Measurements from ENCODE around the gene ANTXR2. TPM values are rescaled to one million over a fixed set of nuclear protein-coding genes. Genes with fewer than 3 reads are reported as not detected.

Gene ANTXR2
- total RNA-seq, 1 experiment from 2014 or later, result 72.0 TPM

DNA sequence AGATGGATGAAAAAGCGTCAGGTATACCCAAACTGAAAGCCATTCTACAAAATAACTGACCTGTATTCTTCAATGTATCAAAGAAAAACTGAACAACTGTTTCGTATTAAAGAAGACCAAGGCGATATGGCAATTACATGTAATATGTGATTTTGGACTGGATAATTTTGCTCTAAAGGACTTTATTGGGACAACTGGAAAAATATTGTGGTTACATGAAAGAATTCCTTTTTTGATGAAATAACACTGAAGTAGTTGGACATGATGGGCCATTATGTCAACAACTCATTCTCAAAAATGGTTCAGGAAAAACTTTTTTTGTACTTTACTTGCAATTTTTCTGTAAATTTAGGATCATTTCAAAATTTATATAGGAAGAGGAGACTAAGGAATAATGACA is 12.1 kb upstream of the ANTXR2 start:
- Histone ChIP-seq H3K27ac (no peak overlapping the region), H3K9me3 (replicated peaks) (no peaks in the 10 kb centered on the region), H3K27me3 (replicated peaks) (no peaks in the 10 kb centered on the region), H3K4me1 (replicated peaks) (no peaks in the 10 kb centered on the region), H3K36me3 (no peaks in the 10 kb centered on the region), H3K4me3 (no peak overlapping the region)
- DNase-seq (ENCODE audit: low read depth in 1 of 2, low spot score in 2 of 2), result no peak

DNA sequence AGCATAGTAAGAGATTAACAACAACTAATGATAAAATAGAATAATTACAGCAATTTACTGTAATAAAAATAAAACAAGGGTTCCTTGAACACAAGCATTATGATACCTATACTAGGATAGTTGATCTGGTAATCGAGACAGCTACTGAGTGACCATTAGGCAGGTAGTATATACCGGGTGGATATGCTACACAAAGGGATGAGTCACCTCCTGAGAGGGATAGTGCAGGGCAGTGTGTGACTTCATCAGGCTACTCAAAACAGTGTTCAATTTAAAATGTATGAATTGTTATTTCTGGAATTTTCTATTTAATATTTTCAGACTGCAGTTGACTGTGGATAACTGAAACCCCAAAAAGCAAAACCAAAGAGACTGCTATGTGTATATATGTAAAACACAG is 9.7 kb upstream of the ANTXR2 start:
- Histone ChIP-seq H3K4me3 (no peak overlapping the region), H3K9me3 (replicated peaks) (no peaks in the 10 kb centered on the region), H3K4me1 (replicated peaks) (no peaks in the 10 kb centered on the region), H3K27ac (no peak overlapping the region), H3K36me3 (no peaks in the 10 kb centered on the region), H3K27me3 (replicated peaks) (no peaks in the 10 kb centered on the region)
- no peak for DNase-seq (ENCODE audit: low read depth in 1 of 2, low spot score in 2 of 2)

DNA sequence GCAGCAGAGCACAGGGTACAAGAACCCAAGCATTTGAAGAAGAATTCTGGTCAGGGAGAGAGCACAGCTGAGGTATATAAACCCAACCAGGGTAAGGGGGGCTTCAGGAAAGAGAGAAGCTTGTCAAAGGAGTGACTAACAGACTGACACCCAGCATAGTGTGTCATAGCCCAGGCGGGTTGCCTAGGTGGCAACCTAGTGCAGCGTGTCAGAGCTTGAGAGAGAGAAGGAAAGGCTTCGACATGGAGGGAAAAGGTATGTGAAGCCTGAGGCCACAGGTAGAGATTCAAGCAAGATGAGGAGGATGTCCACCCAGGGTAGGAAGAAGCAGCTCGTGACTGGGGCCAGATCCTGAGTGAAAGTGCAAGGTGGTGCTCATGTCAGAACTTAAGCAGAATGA is 8.5 kb upstream of the ANTXR2 start:
- Histone ChIP-seq H3K4me3 (no peak overlapping the region), H3K27me3 (replicated peaks) (no peaks in the 10 kb centered on the region), H3K27ac (no peak overlapping the region), H3K4me1 (replicated peaks) (0 out of 2 replicates have a peak, but pooled peaks cover 2% of the 10 kb centered on the region), H3K9me3 (replicated peaks) (no peaks in the 10 kb centered on the region), H3K36me3 (no peaks in the 10 kb centered on the region)
- no peak for DNase-seq (ENCODE audit: low read depth in 1 of 2, low spot score in 2 of 2)

DNA sequence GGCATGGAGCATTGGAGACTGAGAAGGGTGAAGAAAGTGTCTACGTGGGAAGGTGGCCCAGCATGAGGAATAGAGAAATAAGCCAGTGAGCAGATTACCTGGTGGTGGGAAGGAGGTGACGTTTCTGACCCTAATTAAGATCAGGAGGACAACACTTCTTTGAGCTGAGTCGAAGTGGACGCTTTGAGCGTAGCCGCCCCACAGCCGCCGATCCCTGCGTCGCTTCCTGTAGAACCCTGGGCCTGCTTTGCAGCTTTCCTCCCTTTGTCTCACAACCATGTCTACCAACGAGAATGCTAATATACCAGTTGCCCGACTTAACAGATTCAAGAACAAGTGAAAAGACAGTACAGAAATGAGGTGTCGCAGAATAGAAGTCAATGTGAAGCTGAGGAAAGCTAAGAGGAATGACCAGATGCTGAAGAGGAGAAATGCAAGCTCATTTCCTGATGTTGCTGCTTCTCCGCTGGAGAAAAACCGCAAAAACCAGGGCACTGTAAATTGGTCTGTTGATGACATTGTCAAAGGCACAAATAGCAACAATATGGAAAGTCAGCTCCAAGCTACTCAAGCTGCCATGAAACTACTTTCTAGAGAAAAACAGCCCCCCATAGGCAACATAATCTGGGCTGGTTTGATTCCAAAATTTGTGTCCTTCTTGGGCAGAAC is 6.4 kb upstream of the ANTXR2 start:
- no peak for DNase-seq (ENCODE audit: low read depth in 1 of 2, low spot score in 2 of 2)
- peaks cover 5% of the 10 kb centered on the region for H3K4me1 ChIP-seq (replicated peaks)
- H3K27me3 ChIP-seq (replicated peaks), result no peaks in the 10 kb centered on the region
- no peak overlapping the region for H3K4me3 ChIP-seq
- H3K9me3 ChIP-seq (replicated peaks), result no peaks in the 10 kb centered on the region
- H3K36me3 ChIP-seq, result no peaks in the 10 kb centered on the region
- H3K27ac ChIP-seq, result no peak overlapping the region

DNA sequence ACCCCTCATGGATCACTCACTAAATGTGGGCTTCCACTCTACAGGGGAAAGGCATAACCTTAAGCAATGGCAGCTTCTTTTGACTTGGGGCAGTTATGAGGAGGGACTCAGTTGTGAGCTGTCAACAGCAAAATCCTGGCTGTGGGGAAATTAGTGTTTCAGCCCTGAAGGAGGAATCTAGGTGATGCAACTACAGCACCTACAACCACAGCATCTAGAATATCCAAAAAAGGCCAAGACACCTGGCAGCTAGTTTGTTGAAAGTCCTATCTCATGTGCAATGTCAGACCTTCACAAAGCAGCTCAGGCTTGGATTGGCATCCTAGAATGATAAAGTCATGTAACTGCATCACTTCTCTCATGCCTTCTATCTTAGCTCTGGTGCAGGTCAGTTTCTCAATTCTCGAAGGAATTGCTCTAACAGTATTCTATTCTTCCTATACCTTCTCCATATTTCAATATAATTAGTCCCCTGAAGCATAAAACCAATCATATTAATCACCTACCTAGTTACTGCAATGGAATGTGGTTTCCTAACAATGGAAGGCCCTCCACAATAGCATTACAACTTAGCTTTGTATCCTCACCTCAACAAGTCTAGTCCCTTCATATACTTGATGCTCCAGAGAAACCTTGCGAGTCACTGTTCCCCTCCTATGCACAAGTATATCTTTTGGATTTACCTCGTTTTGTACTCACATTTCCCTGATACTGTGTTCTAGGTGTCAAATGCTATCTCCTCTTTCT is 5.5 kb upstream of the ANTXR2 start:
- no peak for DNase-seq (ENCODE audit: low read depth in 1 of 2, low spot score in 2 of 2)
- H3K4me3 ChIP-seq, result no peak overlapping the region
- H3K27ac ChIP-seq, result no peak overlapping the region
- H3K36me3 ChIP-seq, result no peaks in the 10 kb centered on the region
- no peaks in the 10 kb centered on the region for H3K27me3 ChIP-seq (replicated peaks)
- no peaks in the 10 kb centered on the region for H3K9me3 ChIP-seq (replicated peaks)
- peaks cover 11% of the 10 kb centered on the region for H3K4me1 ChIP-seq (replicated peaks)

GRCh38 chr4:80077639-80078038 is 4.6 kb upstream of the ANTXR2 start:
- Histone ChIP-seq H3K4me1 (replicated peaks) (peaks cover 14% of the 10 kb centered on the region), H3K27ac (no peak overlapping the region), H3K4me3 (no peak overlapping the region), H3K36me3 (peaks cover 2% of the 10 kb centered on the region; the same call in 1 of the 2 replicates), H3K27me3 (replicated peaks) (no peaks in the 10 kb centered on the region), H3K9me3 (replicated peaks) (no peaks in the 10 kb centered on the region)
- no peak for DNase-seq (ENCODE audit: low read depth in 1 of 2, low spot score in 2 of 2)

GRCh38 chr4:80076681-80077080 is 3.7 kb upstream of the ANTXR2 start:
- H3K9me3 ChIP-seq (replicated peaks), result no peaks in the 10 kb centered on the region
- H3K27ac ChIP-seq, result no peak overlapping the region
- peaks cover 8% of the 10 kb centered on the region; the same call in 1 of the 2 replicates for H3K36me3 ChIP-seq
- peaks cover 14% of the 10 kb centered on the region for H3K4me1 ChIP-seq (replicated peaks)
- no peak for DNase-seq (ENCODE audit: low read depth in 1 of 2, low spot score in 2 of 2)
- no peak overlapping the region for H3K4me3 ChIP-seq
- no peaks in the 10 kb centered on the region for H3K27me3 ChIP-seq (replicated peaks)

- H3K4me1 ChIP-seq (replicated peaks), result peaks cover 17% of the 10 kb centered on the region
- H3K4me3 ChIP-seq, result no peak overlapping the region
- no peaks in the 10 kb centered on the region for H3K9me3 ChIP-seq (replicated peaks)
- H3K27ac ChIP-seq, result no peak overlapping the region
- H3K27me3 ChIP-seq (replicated peaks), result no peaks in the 10 kb centered on the region
- H3K36me3 ChIP-seq, result peaks cover 8% of the 10 kb centered on the region; the same call in 1 of the 2 replicates
- DNase-seq (ENCODE audit: low read depth in 1 of 2, low spot score in 2 of 2), result no peak
Measured at GRCh38 chr4:80075995-80076675, 3.1 kb upstream of the ANTXR2 start.

DNA sequence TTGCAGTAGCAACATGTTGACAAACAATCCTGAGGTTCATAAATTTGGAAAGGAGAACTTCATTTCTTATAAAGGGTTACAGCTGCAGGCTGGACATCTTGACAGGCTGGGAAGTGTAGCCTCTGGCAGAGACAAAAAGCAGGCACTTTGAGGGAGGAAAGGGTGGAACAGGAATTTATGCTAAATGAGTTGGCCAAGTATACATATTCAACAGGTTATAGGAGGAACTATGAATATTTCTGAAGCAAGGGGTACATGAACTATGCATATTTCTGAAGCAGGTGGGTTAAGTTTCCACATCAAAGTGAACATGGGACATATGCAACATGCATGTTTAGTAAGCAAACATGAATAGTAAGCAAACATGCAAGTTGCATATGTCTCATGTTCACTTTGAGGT is 1.6 kb upstream of the ANTXR2 start:
- H3K27me3 ChIP-seq (replicated peaks), result no peaks in the 10 kb centered on the region
- H3K36me3 ChIP-seq, result peaks cover 12% of the 10 kb centered on the region
- H3K4me3 ChIP-seq, result no peak overlapping the region
- H3K4me1 ChIP-seq (replicated peaks), result peaks cover 29% of the 10 kb centered on the region
- H3K27ac ChIP-seq, result no peak overlapping the region
- no peaks in the 10 kb centered on the region for H3K9me3 ChIP-seq (replicated peaks)
- no peak for DNase-seq (ENCODE audit: low read depth in 1 of 2, low spot score in 2 of 2)

DNA sequence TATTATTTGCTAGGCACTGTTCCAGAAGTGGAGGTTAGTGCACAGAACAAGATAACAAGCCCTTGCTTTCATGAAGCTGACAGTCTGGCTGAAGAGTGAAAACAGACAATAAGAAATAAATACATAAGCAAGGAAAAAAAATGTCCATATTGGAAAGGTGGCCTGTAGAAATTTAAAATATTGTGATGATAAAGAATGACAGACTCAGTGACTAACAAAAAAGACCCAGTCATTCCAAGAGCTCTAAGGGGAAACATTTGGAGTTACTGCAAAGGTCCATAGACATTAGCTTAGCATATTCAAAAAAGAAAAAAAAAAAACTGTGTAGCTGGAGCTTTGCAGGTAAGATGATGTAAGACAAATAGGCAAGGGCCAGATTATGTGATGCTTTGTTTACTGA is 1.0 kb upstream of the ANTXR2 start:
- H3K9me3 ChIP-seq (replicated peaks), result no peaks in the 10 kb centered on the region
- DNase-seq (ENCODE audit: low read depth in 1 of 2, low spot score in 2 of 2), result no peak
- H3K4me1 ChIP-seq (replicated peaks), result peaks cover 29% of the 10 kb centered on the region
- no peaks in the 10 kb centered on the region for H3K27me3 ChIP-seq (replicated peaks)
- peaks cover 18% of the 10 kb centered on the region for H3K36me3 ChIP-seq
- no peak overlapping the region for H3K4me3 ChIP-seq
- H3K27ac ChIP-seq, result 0 out of 2 replicates have a peak overlapping the region, but pooled peaks have one; percentile 6

DNA sequence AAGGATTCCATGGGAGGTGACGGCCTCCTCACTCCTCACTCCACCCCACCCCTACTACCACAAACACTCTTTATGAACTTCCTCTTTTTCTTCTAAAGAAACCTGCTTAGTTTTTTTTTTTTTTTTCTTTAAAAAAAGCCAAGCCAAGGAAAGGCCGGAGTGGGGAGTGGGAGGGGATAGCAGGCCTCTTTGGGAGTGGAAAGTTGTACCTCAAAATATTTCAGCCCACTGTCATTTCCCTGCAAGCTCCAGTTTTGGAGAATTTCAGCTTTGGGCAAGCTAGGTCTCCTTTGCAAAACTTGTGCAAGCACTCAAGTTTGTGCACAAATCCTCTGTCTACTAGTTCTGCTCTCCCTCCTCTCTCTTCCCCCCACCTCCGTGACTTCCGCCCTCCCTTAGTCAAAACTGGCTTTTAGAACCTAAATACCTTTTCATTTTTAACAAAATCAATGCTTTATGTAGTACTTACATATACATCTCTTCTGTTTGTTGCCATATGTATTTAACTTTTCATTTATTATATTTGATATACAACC is 512 bp upstream of the ANTXR2 start:
- H3K9me3 ChIP-seq (replicated peaks), result no peaks in the 10 kb centered on the region

GRCh38 chr4:80072228-80072743 is 743 bp downstream of the ANTXR2 start:
- H3K27ac ChIP-seq, result peak overlapping the region; percentile 78
- no peaks in the 10 kb centered on the region for H3K27me3 ChIP-seq (replicated peaks)
- no peaks in the 10 kb centered on the region for H3K9me3 ChIP-seq (replicated peaks)
- peaks cover 29% of the 10 kb centered on the region for H3K4me1 ChIP-seq (replicated peaks)
- peaks cover 36% of the 10 kb centered on the region for H3K36me3 ChIP-seq
- DNase-seq (ENCODE audit: low read depth in 1 of 2, low spot score in 2 of 2), result peak; percentile 48 to 76
- H3K4me3 ChIP-seq, result peak overlapping the region; percentile 74

More for the DNA sequence above, 512 bp upstream of the ANTXR2 start:
- H3K4me1 ChIP-seq (replicated peaks), result peaks cover 29% of the 10 kb centered on the region
- H3K27me3 ChIP-seq (replicated peaks), result no peaks in the 10 kb centered on the region
- H3K27ac ChIP-seq, result peak overlapping the region; percentile 78
- DNase-seq (ENCODE audit: low read depth in 1 of 2, low spot score in 2 of 2), result no peak
- H3K36me3 ChIP-seq, result peaks cover 24% of the 10 kb centered on the region
- H3K4me3 ChIP-seq, result peak overlapping the region; percentile 74

DNA sequence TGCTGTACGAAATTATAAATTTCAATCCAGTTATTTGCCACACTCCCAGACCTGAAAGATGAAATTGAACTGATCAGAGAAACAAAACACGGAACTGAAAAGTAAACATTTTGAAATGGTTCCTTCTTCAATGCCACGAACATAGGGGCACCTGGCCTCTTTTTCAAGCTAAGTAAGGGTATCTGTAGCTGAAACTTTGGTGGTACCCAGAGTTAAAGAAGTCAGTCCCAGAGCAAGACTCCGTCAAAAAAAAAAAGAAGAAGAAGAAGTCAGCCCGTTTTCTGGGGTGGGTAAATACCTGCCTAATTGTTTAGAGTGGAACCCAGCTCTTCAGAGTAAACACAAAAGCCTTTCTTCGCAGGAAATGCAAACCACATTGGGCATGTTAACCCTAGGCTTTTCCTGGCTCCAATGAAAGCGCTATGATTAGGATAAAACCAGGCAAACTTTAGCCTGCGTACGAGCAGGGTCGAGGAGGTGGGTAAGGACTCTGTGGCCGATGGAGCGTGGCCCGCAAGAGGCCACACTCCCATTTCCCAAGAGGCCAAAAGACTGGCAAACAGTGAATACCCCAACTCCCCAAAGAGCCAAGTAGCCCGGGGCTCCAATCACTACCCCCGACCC is 1.3 kb downstream of the ANTXR2 start:
- DNase-seq (ENCODE audit: low read depth in 1 of 2, low spot score in 2 of 2), result peak in 1 of 2 experiments; percentile 10
- peak overlapping the region; percentile 74 for H3K4me3 ChIP-seq

More for the DNA sequence above, 1.3 kb downstream of the ANTXR2 start:
- Histone ChIP-seq H3K36me3 (peaks cover 39% of the 10 kb centered on the region), H3K27me3 (replicated peaks) (no peaks in the 10 kb centered on the region), H3K27ac (peak overlapping the region; percentile 78; the same call in 1 of the 2 replicates), H3K4me1 (replicated peaks) (peaks cover 29% of the 10 kb centered on the region), H3K9me3 (replicated peaks) (no peaks in the 10 kb centered on the region)

All from SJSA1 (cell line).